Dermis blood vessel endothelial cell (primary cell): ENCODE results near the gene HOXD4. TPM values are rescaled to one million over a fixed set of nuclear protein-coding genes. Genes with fewer than 3 reads are reported as not detected.

Source experiments
- DNase-seq: peaks from one replicate; pipeline ENCODE4 v3.0.0; 2010
- total RNA-seq: library from RNA; depleted of rRNA; stranded (reverse); fragments of >200 nt; gene quantifications from 2 replicates; pipeline ENCODE4 v1.2.3, GENCODE V29; 2014

HOXD4 gene
- total RNA-seq, 1 donor from 2014 or later = 8.8 TPM

DNA sequence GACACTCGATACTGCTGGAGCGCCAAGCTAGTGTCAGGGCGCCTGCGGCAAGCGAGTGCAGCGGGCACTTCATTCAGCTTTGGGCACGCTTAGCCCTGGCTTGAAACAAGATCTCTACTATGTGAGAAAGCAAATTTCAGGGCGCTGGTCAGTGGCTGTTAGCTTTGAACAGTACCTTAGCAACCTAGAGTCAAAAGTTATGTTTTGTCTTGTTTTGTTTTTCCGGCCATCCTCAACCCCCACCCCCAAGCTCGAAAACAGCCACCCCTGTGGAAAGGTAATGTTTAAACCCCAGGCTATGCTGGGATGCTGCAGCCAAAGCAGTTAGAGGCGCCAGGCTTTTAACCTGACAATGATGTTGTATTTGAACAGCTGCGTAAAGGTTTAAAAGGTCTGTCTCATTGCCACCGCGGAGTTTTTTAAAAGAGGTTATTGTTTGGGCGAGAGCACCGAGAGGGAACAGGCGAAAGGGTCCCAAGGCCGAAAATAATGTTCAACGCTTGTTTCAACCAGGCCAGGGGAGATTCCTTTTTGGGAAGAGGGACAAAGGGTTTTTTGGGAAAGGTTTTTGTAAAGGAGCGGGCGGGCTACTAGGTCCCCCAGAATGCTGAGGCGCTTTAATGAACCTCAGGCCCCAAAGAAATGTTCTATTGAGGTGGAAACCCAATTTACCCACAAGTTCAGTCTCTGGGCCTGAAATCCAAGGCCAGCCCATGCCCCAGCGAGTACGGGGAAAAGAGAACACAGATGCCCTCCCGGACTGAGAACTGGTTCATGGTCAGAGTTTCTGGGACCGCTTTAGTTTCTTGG, 37.0 kb upstream of the HOXD4 start:
- no peak for DNase-seq

DNA sequence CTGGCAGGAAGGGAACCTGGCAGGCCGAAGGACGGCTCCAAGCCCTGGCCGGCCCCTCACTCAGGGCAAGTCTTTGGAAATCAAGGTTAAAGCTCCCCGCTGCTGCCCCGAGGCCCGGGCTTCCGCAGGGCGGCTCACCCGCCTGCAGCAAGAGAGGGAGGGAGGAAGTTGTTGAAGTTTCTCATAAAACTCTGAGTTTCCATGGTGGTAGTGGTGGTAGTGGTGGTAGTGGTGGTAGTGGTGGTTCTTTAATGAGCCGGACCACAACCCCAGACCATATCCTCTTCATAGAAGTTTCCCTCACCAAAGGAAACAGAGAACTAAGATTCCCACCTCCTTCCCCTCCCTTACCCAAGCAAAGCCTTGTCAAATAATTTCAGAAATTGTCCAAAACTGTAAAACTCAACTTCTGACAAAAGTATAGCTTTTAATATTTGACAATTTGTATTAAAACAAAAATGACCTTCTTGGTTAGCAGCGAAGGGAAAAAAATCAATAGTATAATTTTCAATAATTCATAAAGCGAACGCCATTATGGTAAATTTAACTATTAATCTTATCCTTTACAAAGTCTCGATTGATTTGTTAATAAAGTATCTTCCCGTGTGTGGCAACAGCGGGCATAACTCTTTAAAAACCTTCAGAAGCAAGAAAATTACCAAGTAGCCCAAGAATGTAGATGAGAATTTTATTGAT, 36.3 kb upstream of the HOXD4 start:
- no peak for DNase-seq

DNA sequence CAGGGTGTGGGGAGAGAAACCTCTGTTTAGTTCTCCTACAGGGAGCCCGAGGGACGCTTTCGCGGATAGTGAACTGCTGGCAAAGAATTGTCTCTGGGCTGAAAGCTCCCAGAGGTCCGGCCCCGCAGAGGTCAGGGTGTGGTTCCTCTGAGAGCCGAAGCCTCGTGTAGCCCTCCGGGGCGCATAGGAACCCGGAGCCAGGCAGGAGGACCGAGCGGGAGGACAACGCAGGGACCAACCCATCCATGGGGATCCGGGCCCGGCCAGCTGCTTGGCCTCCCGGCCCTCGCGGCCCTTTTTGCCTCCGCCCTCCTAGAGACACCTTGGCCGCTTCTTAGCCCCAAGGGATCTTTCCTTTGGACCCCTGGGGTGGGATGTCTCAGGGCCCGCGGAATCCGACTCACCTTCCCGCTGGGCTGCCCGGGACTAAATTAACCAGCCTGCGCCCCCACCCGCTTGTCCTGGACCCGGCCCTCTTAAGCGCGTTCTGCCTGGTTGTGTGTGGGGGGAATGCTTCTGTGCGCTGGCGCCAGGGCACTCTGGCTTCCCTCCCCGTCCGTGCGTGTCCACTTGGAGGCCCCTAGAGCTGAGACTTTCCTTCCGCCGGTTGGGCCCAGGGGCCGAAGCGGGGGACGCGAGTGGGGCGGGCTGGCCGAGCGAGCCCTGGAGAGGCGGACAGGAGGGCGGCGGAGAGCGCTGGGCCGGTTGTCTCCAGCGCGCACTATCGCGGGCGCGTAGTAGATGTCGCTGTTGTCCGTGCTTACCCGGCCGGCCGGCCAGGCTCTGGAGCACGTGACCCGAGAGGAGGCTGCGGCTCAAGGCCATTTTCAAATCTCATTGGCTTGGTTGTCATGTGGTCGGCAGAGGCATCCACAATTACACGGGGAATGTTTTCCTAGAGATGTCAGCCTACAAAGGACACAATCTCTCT, 35.2 kb upstream of the HOXD4 start, which contains the start of gene HOXD10:
Gene HOXD10, plus strand, starts transcription at position 896 of the 931 bp plus-strand sequence. CDS start 56 bp downstream, outside the sequence.
- peak; percentile 98 for DNase-seq

- peak; percentile 64 for DNase-seq
These were observed 34.1 kb upstream of the HOXD4 start for GRCh38 chr2:176117162-176117822.

GRCh38 chr2:176117823-176118371, 33.5 kb upstream of the HOXD4 start:
- DNase-seq = peak; percentile 42

- DNase-seq = peak; percentile 92
These were observed 32.6 kb upstream of the HOXD4 start for GRCh38 chr2:176118601-176119339.

DNA sequence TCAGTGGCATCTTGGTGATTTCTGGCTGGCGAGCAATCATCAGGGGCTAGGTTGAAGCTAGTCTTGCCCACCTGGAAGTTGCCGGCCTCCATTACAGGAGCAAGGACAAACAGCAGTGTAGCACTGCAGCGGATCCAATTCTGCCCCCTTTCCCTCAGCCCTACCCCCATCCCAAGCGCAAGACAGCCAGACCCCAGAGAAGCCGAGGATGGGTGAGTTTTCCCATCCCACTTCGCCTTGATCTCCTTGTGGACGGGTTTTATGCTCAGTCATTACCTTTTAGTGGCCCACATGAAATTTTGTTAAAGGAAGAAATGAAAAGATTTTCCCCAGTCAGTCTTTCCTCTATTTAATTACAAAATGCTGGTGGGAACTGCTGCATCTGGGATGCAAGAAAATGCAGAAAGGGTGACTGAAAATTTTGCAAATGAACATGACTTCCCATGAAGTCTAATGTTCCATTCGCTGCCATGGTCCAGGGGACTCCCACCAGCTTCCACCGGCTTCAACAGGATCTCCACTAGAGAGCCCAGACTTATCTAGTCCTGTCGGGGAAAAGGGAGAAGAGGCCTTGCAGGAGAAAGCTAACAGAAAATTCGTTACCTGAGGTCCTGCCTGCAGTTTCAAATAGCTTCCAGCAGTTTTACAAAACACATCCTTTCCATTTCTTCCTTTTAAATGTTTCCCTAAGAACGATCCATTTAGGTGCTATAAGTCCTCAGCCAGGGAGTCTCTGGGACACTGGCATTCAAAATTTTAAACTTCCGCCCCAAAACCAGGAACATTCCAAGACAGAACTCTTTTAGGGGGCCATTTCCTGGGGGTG, 30.8 kb upstream of the HOXD4 start:
- peak; percentile 63 for DNase-seq

DNA sequence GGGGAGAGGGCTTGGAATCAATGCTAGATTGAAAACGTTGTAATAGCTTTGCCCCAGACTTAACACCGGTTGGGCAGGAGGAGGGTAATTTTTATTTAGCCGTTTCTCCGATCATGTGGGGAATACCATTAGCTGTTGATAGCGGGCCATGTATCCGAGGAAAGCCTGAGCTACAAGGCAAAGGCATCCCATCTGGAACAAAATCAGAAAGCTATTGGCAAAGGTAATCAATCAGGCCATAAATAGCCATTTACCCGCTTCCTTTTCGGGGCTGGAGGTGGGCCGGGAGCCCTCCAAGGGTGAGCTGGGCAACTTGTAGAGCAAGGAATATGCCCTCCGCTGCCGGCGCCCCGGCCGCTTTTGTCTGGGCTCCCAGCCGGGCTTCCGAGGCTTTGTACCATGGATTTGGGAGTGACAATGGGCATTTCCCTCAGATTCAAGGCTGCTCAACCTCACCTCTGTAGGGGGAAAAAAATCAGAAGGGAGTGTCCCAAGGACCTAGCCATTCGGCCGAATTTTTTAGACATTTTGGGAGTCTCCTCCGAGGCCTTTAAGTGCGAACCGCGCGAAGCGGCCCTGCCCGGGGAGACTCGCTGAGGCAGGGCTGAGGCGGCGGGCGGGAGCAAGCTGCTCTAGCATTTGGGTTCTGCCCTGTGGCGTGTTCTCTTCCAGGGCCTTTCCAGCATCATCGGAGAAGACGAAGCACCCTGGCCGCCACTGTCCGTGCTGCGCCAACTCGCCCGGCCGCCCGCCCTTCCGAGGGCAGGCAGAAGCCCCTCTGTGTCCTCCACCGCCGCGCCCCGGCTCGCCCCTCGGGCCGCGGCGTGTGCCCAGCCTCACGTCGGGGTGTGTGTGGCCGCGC, 29.9 kb upstream of the HOXD4 start:
- peak; percentile 61 for DNase-seq

DNA sequence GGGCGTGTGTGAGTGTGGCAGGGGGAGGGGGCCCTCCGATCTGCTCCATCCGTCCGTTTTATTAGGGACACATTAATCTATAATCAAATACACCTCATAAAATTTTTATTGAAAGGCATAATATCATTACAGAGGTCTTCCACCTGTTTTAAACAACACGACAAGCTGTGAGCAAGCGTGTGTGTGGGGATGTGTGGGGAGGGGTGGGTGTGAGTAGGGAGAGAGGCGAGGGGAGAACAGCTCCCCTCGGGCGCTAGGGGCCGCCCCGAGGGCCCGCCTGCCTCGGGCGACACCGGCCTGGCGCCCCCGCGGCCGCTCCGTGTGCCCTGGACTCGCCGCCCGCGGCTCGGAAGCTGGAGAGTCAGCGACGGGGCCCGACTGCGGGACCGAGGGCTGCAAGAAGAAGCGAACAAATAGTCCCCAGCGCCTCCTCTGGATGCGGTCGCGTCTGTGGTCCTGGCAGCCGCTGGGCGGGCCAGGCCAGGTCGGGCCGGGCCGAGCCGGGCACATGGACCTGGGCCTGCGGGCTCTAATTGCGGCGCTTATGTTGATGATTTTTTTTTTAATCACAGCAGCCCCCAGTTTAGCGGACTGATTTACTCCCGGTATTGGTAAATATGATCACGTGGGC, 29.2 kb upstream of the HOXD4 start:
- no peak for DNase-seq

GRCh38 chr2:176122683-176123410, 28.5 kb upstream of the HOXD4 start, which contains the start of gene HOXD9:
Gene HOXD9, plus strand, starts transcription at chr2:176122719. Its CDS starts 50 bp downstream, at chr2:176122769.
- peak; percentile 93 for DNase-seq

- peak; percentile 64 for DNase-seq
These were observed 27.8 kb upstream of the HOXD4 start for GRCh38 chr2:176123411-176124109.

DNA sequence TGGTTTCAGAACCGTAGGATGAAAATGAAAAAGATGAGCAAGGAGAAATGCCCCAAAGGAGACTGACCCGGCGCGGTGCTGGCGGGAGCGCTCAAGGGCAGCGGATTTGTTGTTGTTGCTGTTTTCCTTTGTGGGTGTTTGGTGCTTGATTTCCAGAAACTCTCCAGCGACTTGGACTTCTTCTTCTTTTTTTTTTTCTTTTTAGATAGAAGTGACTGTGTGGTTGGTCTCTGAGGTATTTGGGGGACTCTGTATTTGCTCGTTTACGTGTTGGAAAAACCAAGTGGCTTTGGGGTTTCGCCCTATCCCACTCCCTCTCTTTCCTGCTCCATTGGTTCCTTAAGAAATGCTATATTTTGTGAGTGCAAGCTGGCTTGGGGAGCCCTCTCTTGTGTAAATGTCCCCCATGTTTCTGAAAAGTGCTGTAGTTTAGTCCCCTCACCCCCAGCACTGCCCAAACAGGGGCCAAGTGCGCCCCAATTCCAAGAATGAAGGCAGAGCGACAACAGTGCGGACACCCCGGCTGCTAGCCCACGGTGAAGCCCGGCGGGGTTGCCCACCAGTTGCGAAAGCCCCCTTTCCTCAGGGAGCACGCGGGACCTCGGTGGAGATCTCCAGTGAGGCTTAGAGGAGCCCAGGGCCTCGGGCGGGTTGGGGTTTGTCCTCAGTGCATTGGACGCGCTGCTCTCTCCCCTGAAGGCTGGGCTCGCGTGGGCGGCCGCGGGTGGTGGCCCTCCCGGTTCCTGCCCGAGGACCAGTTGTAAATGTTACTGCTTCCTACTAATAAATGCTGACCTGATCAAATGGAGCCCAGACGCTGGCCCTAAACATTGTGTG, 27.0 kb upstream of the HOXD4 start:
- DNase-seq = no peak

GRCh38 chr2:176124947-176125771, 26.2 kb upstream of the HOXD4 start:
- DNase-seq = peak; percentile 43

- DNase-seq = peak; percentile 60
These were observed 25.6 kb upstream of the HOXD4 start for GRCh38 chr2:176125772-176126054.
